HG03097 (cell line): Measurements from ENCODE around the gene LMNTD2.

Experiments used
- ATAC-seq: cut with Tn5 transposase; IDR thresholded peaks from one replicate; pipeline ENCODE4 v1.9.1; 2021; ENCODE audit not compliant: unreplicated experiment, low FRiP score

The LMNTD2 gene

DNA sequence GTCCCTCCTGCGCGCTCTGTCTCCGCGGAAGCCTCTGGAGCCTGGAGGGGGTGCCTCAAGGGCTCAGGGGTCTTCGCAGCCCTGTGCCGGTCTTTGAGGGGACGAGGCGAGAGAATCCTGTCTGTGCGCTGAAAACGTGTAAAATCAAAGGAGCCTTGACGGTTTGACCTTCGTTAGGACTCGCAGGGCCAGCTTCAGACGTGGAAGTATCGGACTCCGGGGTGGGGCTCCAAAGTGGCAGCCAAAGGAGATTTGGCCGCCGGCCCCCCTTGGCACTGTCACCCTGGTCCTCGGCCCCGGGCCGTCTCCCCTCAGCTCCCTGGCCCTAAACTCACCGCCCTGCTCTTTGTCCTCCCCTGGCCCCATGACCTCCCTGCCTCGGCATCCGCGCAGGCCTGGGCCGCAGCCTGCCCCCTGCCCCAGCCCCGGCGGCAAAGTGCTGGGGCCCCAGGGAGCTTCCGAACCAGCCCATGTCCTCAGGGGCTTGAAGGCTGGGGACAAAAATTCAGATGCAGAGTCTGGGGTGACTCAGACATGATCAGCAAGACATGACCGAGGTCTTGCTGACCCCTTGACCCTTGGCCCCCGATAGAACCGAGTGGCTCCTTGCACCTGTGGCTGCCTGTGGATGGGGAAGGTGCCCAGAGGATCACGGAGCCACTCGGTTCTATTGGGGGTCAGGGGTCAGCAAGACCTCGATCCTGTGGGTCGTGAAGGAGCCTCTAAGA is 8.8 kb upstream of the LMNTD2 start:
- no peak for ATAC-seq

DNA sequence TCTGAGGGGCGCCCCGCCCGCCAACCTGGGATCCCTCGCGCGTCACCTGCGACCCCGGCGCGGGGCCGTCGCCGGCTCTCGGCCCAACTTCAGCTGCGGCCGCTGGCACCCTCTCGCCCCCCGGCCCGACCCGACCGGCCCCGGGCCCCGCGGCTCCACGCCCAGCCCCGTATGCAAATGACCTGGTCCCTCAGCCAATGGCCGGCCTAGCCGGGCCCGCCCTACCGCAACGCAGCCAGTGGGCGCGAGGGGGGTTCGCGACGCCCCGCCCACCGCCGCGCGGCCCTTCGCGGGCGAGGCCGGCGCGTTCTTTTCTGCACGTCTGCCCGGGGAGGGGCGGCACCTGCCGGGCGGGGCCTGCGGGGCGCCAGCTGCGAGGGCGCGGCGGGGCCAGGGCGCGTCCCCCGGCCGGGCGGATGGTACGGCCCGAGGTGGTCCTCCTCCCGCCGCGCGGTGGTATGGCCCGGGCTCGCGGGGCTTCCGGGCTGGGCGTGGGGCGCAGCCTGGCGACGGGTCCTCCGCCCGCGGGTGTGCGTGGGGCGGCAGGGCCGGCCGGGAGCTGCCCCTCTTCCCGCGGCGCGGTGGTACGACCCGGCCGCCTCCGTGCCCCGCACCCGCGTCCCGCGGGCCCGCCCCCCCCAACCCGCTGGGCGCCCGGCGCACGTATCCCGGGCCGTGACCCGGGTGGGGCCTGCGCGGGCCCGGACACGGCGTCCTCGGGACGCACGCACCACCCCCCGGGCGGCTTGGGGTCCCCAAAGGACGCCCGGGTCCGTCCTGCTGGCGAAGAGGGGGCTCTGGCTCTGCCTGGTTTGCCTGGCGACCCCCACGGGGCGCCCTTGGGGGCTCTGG is 8.0 kb upstream of the LMNTD2 start:
- ATAC-seq, result peak; percentile 75

DNA sequence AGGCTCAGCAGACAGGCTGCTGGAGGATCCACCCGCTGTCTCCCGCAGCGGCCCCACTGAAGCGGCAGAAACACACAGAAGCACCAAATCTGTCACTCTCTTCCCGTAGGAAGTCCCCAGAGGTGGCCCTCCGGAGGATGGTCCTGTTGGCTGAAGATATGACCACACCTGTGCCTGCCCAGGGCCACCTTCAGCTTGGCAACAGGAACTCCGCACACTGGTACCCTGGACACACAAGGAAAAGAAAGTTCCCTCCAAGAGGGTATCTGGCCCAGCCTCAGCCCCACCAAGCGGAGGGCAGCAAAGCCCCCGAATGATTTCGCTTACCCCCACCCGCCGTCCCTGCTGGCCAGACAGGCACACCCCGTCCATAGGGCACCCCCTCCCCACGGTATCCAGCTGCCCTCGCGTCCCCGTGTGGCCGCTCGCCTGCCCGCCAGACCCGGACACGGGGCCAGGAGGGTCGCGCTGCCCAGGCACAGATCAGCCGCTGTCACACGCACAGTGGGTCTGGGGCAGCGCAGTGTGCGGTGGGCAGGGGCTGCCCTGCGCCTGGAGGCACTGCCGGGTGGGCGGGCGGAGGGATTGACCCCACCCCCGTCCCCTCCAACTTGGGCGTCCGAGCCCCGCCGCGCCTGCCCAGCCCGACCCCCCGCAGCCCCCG is 7.2 kb upstream of the LMNTD2 start:
- ATAC-seq, result no peak

DNA sequence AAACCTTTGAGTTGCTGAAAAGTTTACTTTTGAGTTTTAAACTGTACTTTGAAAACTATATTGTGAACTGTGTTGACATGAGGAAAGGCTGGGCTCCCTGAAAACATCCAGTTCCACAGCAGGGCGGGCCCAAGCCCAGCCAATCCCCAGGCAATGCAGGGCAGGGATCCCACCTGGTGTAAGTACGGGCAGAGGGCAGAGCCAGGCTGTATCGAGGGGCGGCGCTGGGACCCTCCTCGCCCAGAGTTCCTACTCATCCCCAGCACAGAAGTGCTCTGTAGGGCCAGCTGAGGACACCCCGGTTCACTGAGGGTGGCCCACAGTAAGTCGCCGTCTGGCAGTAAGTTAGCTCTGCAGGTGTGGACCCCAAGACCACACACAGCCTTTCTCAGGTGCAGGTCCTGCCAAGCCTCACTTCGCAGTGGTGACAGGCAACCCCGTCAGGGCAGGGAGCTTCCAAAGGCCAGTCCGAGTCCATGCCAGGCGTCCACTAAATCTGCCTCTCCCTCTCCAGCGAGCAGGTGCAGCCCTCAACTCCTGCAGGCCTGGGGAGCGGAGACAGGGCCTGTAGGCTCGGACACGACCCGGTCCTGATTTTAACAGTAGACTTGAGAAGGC is 6.6 kb upstream of the LMNTD2 start:
- no peak for ATAC-seq

DNA sequence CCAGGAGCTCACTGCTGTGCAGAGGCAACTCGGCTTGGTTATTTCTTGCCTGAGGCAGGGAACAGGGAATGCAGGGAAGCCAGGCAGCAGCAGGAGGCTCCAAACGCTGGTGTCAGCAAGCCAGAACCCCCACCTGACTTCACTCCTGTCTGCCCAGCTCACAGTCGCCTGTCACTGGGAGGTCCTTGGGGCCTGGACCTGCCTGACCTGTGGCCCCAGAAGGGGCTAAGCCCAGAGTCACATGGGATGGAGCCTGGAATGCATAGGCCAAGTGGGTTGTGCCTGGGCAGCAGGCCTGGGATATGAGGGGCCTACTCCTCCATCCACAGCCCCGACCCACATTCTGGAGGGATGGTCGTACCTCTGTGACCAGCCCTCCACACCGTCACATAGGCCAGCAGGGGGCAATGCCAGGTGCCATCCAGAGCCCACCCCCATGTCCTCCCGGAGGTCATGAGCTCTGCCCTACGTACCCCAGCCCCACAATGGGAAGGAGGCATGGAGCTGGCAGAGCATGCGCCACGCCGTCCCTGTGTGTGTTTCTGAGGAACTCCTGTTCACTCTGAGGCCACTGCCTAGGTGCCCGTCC is 5.5 kb upstream of the LMNTD2 start:
- ATAC-seq, result no peak

DNA sequence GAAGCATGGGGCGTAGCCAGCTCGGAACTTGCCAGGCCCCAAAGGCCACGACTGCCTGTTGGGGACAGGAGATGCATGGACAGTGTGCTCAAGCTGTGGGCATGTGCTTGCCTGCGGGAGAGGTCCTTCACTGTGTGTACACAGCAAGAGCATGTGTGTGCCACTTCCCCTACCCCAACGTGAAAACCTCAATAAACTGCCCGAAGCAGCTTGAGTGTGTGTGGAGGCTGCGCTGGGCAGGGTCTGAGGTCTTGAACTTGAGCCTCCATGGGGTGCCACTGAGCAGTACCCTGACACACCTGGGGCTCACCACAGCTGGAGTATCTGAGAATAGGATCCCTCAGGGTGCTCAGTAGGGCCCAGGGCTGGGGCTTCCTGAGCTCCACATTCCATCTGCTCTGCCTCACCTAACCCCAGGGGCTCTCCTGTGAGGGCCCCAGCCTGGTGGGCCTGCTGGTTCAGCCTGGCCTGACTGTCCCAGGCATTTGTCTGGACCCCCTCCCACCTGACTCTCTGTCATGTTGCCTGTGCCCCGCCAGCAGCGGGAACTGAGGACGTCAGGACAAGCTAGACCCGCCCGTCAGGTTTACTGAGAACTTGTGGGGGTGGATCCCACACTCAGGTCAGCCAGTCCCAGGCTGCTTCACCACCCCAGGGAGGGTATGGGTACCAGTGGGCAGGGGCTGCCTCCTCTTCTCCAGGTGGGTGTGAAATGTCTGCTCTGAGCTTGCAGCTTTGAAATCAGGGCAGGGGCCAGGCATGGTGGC is 3.5 kb upstream of the LMNTD2 start:
- ATAC-seq, result no peak

DNA sequence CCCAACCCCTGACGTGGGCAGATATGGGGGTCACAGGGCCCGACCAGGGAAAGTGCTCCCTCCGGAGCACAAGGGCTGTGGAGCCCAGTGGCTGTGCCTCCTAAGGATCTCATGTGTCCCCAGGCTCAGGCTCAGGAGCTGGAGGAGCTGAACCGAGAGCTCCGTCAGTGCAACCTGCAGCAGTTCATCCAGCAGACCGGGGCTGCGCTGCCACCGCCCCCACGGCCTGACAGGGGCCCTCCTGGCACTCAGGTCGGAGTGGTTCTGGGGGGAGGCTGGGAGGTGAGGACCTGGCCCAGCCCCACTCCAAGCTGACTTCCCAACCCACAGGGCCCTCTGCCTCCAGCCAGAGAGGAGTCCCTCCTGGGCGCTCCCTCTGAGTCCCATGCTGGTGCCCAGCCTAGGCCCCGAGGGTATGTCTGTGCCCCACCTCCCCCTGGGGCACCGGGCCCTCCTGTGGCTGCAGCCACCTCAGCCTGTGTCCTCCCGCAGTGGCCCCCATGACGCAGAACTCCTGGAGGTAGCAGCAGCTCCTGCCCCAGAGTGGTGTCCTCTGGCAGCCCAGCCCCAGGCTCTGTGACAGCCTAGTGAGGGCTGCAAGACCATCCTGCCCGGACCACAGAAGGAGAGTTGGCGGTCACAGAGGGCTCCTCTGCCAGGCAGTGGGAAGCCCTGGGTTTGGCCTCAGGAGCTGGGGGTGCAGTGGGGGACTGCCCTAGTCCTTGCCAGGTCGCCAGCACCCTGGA is 2.7 kb upstream of the LMNTD2 start:
- ATAC-seq, result no peak

DNA sequence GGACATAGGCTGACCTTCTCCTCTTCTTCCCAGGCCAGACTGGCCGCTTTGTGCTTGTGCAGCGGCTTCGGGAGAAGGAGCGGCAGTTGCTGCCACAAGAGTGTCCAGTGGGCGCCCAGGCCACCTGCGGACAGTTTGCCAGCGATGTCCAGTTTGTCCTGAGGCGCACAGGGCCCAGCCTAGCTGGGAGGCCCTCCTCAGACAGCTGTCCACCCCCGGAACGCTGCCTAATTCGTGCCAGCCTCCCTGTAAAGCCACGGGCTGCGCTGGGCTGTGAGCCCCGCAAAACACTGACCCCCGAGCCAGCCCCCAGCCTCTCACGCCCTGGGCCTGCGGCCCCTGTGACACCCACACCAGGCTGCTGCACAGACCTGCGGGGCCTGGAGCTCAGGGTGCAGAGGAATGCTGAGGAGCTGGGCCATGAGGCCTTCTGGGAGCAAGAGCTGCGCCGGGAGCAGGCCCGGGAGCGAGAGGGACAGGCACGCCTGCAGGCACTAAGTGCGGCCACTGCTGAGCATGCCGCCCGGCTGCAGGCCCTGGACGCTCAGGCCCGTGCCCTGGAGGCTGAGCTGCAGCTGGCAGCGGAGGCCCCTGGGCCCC is 1.6 kb upstream of the LMNTD2 start:
- ATAC-seq, result no peak

DNA sequence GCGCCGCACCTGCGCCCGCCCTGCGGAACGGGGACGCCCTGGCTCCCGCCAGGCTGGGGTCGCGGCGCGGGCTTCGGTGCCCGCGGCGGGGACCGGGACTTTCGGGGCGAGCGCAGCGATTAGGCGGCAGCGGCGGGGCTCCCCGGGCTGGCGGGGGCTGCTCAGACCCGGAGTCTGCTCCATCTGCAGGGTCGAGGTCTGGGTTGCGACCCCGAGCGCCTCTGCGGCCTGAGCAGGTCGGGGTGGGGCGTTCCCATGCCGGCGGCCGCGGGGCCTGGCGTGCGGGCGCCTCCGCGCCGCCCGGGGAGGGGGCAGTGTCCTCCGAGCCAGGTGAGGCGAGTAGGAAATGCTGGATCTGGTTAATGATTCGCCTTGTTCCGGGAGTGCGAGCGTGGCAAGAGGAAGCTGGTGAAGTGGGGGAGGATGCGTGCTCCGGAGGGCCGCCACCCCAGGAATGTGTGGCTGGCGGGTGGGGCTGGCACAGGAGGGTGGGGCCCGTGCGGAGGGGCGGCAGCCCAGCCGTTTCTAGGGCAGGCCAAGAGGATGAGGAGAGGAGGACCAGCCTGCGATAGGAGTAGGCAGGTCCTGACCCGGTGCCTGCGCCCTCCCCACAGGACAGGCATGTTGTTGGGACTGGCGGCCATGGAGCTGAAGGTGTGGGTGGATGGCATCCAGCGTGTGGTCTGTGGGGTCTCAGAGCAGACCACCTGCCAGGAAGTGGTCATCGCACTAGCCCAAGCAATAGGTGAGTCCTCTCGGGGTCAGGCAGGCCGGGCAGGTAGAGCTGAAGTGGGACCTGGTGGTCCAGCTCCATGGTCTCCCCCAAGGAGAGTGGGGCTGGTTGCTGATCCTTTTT is 838 bp upstream of the LMNTD2 start:
- peak; percentile 15 for ATAC-seq

DNA sequence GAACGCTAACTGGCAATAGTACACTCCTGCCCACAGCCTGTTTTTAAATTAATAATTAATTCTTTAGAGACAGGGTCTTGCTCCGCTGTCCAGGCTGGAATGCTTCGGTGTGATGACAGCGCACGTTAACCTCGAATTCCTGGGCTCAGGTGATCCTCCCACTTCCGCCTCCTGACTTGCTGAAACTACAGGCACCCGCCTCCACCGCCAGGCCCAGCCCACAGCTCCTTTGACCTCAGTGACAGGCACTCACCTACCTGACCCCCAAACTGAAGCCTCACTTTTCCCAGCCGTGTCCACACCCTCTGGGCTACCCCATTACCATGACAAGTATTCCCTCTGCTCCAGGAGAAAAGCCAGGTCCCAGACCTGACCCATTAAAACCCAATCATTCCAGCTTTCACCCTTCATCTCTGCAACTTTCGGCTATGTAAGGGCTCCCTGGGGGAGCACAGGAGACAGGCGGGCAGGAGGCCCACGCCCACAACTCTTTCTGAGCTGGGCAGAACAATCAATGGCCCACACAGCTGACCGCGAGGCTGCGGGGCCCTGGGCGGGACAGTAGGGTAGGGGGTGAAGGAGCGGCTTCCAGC is 730 bp downstream of the LMNTD2 start:
- ATAC-seq, result no peak

DNA sequence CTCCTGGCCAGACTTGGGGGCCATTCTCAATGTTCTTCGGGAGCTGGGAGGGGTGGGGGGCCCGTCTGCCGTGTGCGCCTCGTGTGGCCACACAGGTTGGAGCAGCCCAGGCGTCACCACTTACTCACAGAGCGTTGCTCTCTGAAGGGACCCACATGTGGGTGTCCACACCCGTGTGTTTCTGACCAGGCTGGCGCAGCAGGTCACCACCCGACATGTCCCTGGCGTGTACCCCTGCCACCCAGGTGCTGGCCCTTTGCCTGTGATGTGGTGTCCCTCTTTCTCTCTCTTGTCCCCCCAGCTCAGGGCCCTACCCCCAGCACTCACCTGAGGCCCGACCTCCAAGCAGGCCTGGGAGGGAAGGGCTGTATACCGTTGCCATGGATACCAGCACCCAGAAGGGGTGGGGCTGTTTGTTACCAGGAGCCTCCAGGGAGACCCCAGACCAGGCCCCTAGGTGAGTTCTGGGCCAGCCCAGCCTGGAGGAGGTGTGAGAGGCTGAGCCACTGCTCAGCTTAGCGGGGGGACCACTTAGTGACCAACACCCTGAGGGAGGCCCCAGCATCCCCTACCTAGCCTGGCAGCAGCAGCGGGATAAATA is 1.4 kb downstream of the LMNTD2 start:
- no peak for ATAC-seq

DNA sequence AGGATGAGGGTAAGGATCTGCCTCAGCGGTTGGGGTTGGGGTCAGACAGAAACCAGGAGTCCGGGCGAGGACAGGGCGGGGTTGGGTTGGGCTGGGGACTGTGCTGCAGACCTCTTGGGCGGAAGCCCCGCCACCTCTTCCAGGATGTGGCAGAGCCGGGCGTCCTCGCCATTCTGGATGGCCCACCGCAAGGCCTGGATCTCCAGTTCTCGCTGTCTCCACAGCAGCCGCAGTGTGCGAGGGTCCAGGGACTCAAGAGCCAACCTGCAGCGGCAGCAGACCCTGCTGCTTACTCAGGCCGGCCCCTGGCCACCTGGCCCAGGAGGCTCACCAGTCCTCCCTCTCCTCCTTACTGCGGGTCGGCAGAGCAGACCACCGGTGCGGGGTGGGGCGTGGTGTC is 2.0 kb downstream of the LMNTD2 start:
- ATAC-seq, result no peak

DNA sequence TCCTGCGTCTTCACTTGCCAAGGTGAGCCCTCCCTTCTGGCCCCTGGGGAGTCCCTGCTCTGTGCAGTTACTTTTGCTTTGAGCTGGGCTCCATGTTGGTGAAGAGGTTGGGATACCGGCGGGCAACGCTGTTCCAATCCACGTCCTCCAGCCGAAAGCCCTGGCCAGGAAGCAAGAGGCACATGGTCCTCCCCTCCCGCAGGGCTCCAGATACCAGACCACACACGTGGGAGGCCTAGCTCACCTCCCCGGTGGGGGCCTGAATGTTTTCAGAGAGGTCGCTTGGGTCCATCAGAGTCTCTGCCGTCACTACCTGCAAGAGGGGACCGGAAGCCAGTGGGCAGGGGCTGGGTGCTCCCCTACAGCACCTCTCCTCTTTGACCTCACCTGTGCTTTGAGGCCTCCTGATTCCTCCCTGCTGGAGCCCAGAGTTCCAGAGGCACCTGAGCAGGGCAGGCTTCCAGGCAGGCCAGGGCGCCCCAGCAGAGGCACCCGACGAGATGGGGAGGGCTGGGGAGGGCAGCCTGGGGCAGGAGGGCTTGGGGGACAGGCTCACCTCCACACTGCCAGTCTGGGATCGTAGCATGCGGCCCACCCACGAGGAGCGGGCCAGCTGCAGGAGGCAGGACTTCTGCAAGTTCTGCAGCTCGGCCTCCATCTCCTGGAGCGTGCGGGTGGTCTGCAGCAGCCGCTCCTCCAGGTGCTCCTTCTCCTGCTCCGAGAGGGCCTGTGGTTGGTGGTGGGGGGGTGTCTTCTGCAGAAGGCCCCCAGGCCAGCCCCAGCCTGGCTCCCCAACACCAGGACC is 3.0 kb downstream of the LMNTD2 start:
- no peak for ATAC-seq

DNA sequence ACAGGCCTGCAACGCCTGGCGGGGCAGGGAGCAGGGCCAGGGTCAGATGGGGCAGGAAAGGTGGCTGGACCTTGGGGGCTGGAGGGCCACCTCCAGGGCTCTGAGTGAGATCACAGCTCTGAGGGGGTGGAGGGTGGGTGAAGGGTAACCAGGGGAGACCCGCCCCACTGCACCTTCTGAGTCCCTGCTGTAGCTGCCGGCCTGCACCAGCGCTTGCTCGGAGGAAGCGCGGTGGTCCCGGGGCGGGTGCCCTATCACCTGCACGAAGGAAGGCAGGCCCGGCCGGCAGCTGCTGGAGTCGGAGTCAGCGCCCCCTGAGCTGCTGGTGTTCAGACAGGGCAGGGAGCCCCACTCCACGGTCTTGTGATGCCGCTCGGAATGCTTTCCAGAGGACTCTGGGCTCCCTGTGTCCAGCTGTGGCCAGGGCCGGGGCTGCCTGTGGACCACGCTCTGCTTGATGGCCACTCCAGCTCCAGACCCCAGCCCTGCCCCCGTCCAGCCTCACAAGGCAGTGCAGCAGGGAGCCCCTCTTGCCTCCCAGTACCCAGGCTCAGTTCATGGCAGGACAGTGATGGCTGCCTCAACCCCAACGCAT is 3.8 kb downstream of the LMNTD2 start:
- no peak for ATAC-seq

DNA sequence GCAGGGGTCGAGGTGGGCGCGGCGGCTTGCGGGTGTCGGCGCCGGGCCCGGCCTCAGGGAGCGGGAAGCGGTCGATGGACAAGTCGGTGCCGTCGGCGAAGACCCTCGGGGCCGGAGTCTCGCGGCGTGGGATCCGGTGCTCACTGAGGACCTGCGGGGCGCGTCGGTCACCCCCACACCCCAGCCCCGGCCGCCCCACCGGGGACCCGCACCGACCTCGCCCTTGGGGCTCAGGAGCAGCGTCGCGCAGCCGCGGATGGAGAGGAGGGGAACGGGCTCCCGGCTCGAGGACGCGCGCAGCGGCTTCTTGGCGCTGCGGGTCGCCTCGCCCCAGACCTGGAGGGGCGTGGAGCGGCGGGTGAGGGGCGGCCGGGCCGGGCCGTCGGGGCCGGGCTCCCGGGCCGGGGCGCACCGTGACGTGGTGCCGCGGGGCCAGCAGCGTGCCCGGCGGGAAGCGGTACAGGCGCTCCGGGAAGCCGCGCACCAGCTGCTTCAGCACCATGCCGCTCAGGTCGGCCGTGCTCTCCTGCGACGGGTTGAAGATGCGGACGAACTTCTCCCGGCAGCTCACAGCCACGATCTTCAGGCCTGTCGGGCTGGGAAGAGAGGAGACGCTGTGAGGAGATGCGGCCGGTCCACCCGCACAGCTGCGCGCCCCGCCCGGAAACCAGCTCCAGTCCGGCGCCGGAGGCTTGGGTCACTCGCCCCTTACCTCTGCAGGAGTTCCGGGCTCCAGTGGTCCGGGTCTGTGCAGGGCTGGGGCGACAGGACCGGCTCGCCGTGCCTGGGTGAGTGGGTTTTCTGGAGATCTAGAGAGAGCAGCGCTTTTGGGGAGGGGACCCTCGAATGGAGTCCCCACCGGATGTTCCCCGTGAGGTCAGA is 4.5 kb downstream of the LMNTD2 start:
- ATAC-seq, result no peak
